ENCODE results near the gene SLC35D2. TPM values are rescaled to one million over a fixed set of nuclear protein-coding genes. Genes with fewer than 3 reads are reported as not detected.
"Not testable (repeated sequence)": the region's sequence is repeated elsewhere in the genome, so short reads cannot be mapped to it uniquely, and the experiment has no call there.

The SLC35D2 gene
- polyA plus RNA-seq, 3 donors: 38.3 to 44.0 (median 40.2) TPM

GRCh38 chr9:96400132-96400910 is 16.8 kb upstream of the SLC35D2 start:
- no peak for DNase-seq (ENCODE audit: low read depth in 3 of 3, low spot score in 2 of 3)

DNA sequence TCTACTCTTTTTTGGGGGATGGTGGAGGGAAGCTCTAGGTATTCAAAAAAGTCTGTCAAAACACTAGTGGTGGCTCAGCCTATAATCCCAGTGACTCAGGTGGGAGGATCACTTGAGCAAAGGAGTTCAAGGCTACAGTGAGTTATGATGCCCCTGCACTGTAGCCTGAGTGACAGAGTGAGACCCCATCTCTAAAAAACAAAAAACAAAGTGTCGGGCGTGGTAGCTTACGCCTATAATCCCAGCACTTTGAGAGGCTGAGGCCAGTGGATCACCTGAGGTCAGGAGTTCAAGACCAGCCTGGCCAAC is 15.8 kb upstream of the SLC35D2 start:
- DNase-seq (ENCODE audit: low read depth in 3 of 3, low spot score in 2 of 3): no peak

GRCh38 chr9:96398582-96399324 is 15.2 kb upstream of the SLC35D2 start:
- DNase-seq (ENCODE audit: low read depth in 3 of 3, low spot score in 2 of 3): no peak

- DNase-seq (ENCODE audit: low read depth in 3 of 3, low spot score in 2 of 3): no peak
These were observed 12.5 kb upstream of the SLC35D2 start for GRCh38 chr9:96395964-96396363.

DNA sequence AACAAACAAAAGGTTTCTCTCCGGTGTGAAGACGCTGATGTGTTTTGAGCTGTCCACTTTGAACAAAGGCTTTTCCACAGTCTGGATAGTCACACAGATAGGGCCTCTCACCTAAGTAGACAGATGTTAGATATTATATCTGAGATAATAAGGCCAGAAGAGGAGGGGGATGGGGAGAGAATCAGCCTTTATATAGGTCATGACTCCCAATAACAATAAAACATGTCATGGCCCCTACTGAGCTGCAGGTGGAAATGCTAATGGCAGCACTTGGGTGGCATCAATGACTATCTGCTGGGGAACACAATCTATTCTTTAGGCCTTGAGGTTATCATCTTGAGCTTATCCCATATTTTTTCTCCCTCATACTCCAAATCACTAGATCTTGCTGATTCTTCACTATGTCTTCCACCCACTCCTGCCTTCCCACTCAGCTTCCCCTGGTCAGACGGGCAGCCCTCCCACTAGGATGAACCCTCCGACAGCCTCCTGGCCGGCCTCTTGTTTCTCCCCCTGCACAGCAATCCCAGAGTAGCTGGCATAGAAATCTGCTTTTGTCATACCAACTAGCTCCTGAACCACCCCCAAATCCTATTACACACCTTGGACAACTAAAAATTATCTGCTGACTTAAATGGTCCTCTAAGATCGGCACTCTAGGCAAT is 11.5 kb upstream of the SLC35D2 start:
- DNase-seq (ENCODE audit: low read depth in 3 of 3, low spot score in 2 of 3): no peak

DNA sequence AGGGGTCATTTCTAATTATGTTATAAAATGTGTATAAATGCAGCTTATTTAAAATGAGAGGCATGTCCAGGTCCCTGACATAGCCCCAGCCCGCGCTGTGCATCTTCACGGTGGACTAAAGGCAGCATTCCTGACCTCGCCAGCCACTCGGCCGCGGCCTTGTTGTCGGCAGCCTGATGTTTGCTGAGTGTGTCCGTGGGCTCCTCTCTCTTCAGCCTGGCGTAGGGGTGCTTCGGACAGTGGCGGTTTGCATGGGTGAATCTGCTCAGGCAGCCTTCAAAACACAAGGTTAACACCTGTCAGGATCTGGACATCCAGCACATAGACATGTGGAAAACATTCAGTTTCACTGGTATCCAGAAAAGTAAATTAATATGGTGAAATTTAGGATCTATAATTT is 8.8 kb upstream of the SLC35D2 start:
- DNase-seq (ENCODE audit: low read depth in 3 of 3, low spot score in 2 of 3): no peak

DNA sequence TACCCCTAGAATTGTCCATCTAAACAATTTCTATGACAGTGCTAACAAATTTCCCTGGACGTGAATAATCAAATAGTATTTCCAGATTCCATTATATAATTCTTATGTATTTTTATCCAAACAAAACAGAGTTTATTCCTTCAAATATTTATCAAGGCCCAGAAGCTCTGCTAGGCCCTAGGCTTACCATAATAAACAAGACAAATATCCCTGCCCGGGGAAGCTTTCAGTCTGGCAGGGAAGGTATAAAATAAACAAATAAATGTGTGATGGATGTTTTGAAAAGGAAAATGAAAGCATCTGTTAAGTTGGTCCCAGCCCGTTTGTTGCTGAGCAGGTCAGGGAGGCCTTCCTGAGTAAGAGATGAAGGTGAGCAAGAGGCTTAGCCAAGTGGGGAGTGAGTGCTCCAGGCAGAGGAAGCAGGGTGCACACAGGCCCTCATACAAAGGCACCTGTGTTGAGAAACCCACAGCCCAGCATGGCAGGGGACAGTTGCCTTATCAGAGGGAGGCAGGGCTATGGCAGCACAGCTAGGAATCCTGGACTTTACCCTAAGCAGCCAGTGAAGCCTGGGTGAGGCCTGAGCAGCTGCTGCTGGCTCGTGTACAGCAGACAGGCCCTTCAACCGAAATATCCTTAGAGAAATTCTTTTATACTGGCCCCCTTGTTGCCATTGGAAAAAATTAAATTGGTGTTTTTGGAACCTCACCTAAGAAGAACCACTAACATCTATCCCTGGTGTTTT is 7.7 kb upstream of the SLC35D2 start:
- DNase-seq (ENCODE audit: low read depth in 3 of 3, low spot score in 2 of 3): no peak

DNA sequence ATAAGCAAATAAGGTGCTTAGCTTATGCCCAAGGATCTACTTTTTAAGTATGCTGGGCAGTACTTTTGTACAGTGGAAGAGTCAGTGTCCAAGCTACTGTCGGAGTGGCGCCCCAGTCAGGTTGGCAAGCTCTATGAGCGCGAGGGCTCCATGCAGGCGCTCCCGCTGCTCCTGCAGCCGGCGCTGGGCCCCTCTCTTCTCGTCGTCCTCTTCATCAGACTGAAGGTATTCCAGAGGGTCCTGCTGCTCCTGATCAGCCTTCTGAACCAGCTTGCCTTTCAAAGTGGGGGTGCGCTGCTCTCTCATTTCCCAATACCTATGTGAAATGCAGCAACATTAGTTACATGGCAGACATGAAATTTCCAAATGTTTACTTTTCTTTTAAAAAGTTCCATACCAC is 4.6 kb upstream of the SLC35D2 start:
- no peak for DNase-seq (ENCODE audit: low read depth in 3 of 3, low spot score in 2 of 3)

DNA sequence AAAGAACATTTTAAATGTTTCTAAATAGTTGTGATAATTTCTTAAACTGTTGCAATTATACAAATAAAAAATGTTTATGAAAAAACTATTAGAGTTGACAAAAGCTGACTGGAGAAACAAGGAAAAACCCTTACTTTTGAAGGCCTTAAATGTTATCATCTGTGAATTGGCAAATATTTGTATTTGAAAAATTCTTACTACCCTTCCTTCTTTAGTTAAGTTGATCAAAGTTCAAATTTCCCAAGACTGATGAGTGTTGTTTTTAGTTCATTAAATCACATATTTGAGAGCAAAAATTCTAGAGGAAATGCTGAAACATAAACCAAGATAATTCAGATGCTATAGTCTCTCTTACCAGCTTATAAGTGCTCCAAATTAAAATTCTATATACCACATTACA is 2.6 kb upstream of the SLC35D2 start:
- DNase-seq (ENCODE audit: low read depth in 3 of 3, low spot score in 2 of 3): no peak

DNA sequence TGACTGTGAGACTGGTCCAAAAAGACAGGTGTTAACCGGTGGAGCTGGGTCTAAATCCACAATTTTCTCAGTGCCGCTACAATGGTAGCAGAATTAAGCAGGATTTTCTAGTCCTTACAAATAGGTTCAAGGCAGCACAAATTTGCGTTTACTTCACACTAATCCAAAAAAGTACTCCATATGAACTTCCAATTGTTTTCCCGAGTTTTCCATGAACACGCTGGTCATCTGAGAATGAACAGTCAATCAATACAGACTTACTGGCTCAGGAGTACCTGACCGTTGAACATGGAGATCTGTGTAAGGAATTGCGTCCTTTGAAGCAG is 709 bp downstream of the SLC35D2 start:
- no peak for DNase-seq (ENCODE audit: low read depth in 3 of 3, low spot score in 2 of 3)

- DNase-seq (ENCODE audit: low read depth in 3 of 3, low spot score in 2 of 3): no peak
These were observed 1.3 kb downstream of the SLC35D2 start for GRCh38 chr9:96382175-96382574.

DNA sequence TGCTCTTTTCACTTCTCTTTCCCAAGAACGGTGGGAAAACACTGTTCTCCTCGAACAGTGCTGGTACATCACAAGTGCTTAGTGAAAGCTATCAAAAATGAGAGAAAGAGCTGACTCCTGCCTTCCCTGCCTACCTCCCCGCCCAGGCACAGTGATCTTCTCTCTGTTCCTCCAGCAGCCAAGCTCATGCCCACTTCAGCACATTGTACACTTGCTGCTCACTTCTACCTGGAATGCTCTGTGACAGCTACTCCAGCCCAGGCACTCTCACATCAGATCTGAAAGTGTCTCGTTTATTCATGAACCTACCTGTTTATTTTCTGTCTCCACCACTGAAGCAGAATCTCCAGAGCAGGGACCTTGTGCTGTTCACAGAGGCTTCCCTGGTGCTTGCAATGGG is 1.8 kb downstream of the SLC35D2 start:
- no peak for DNase-seq (ENCODE audit: low read depth in 3 of 3, low spot score in 2 of 3)

GRCh38 chr9:96381125-96381524 is 2.4 kb downstream of the SLC35D2 start:
- no peak for DNase-seq (ENCODE audit: low read depth in 3 of 3, low spot score in 2 of 3)

DNA sequence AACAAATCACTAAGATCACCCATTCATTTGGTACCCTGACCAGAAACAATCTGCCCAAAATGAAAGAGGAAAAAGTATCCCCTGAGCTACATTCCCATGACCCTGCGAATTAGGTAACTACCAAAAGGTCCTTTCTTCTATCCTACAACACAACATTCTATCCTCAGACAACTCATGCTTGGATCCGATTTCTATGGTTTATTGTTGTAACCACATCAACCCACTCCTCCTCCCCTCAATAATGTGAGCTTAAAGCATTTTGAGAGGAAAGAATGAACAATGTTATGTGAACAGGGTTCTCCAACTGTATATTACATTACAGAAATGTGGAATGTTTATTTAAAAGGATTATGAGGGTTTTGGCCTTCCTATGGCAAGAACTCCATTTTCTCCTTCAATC is 4.0 kb downstream of the SLC35D2 start:
- DNase-seq (ENCODE audit: low read depth in 3 of 3, low spot score in 2 of 3): no peak

GRCh38 chr9:96378187-96378586 is 5.3 kb downstream of the SLC35D2 start:
- no peak for DNase-seq (ENCODE audit: low read depth in 3 of 3, low spot score in 2 of 3)

DNA sequence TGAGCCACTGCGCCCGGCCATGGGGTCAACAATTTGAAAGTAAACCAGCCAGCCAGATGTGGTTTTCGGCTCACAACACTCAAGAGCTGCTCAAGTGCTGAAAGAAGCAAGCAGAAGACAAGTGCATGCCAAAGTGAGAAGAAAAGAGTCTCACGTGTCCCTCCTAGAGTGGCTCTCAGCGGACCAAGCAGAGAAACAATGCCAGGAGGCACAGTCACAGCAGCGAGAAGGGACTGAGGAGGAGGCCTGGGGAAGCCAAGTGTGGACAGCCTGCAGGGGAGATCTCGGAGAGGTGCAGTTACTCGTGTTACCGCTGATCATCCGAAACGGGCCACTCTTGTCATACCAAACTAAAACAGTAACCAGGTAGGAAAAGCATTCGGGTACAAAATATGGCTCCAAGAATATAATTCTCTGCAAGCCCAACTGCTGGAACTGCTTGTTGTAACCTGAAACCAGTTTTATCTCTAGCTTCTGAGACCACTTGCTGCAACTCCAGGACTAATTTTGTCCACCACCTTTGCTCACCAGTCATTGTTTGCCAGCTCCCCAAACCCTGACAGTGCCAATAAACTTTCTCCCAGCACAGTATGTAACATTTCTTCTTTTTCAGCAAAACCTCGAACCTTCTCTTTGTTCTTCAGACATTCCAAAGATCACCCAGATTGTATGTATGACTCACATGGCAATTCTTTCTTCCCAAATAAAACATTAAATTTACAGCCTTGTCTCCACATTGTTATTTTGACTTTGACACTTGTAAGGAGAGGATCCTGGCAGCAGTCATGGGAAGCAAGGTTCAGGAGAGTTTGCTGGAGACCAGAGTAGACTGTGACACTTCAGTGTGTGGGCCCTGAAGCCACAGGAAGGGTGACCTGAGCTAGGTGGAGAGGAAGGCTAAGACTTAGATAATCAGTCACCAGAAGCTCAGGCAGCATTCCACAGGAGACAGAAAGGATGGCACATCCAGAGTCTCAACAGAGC is 6.3 kb downstream of the SLC35D2 start:
- no peak for DNase-seq (ENCODE audit: low read depth in 3 of 3, low spot score in 2 of 3)

DNA sequence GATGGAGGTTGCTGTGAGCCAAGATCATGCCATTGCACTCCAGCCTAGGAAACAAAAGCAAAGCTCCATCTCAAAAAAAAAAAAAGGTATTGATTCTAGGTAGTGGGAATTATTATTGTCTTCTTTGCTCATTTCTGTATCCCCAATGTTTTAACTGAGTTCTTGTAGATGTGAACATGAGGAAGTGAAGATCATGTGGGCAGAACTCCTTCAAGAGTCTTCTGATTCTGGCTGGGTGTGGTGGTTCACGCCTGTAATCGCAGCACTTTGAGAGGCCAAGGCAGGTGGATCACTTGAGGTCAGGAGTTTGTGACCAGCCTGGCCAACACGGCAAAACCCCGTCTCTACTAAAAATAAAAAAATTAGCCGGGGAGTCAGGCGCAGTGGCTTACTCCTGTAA is 8.0 kb downstream of the SLC35D2 start:
- DNase-seq (ENCODE audit: low read depth in 3 of 3, low spot score in 2 of 3): not testable (repeated sequence)

DNA sequence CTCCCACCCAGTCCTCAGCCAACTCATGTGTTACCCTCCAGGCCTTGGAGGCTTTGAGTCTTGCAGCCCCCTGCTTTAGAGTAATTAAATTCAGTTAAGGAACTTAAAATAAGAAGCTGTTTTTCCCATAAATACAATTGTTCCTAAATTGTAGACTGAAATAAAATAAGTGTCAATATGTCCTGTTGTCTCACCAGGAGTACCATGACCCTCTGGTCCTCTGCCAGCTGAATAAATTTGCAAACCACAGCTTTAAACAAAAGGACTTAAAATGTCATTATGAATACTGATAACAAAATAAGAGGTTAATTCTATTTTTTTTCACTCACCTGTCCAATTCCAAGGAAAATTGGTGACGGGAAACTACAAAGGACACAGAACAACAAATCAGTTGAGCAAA is 15.6 kb downstream of the SLC35D2 start:
- no peak for DNase-seq (ENCODE audit: low read depth in 3 of 3, low spot score in 2 of 3)

DNA sequence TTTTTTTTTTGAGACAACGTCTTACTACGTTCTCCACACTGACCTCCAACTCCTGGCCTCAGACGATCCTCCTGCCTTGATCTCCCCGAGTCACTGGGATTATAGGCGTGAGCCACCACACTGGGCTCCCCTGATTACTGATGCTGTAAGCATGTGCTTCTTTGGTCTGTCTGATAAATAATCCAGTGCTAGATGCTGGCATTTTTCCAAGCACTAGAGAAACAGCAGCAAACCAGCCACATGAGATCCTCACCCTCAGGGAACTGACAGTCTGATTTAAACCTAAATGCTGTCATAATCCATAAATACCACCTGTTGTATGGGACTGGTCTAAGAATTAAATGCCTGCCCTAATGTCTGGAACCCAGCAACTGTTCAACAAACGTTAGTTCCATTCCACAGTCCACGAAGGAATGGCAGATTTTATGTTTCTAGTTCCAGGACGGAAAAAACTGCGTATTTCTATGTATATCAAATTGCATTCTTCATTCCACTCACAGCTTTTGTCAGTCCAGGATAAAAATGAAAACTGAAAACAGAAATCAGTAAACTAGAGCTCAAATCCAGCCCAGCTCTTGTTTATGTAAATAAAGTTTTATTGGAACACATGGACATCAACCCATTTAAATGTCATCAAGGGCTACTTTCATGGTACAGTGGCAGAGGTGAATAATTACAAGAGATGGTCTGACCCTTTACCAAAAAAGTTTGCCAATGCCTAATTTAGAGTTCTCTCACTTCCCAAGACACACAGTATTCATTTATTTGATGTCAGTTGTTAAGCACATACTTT is 20.1 kb downstream of the SLC35D2 start:
- no peak for DNase-seq (ENCODE audit: low read depth in 3 of 3, low spot score in 2 of 3)
